ENCODE measurements around the gene TESK1. TPM values are rescaled to one million over a fixed set of nuclear protein-coding genes. Genes with fewer than 3 reads are reported as not detected.

The TESK1 gene
- total and polyA plus RNA-seq, 2 of the 8 experiments (the other 6 are each of a cell fraction or from before 2014, with no cell fraction given): 13.5 to 13.9 TPM

DNA sequence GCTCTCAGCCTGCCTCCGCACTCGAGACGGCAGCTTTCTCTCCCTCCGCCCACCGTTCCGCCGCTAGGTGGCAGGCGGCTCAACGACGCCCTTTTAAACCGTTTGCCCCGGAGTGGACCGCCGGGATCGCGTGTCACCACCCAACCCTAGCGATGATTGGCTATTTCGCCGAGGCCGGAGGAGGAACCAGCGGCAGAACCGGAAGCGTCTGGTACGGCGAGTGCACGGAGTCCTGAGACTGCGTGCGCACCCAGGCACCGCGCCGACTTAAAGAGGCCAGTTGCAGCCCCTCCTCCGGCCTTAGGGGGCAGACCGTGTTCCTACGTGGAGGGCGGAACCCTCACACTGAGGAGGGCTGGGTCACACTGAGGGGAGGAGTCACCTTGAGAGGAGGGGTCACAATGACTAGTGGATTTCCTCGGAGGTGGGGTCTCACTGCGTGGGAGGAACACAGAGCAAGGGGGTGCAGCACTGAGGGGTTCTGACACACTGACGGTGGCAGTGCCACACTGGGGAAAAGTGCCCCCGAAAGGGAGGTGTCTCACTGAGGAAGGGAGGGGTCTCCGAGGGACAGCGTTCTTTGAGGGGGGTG lies 980 bp upstream of the TESK1 start (continued):
- TF ChIP-seq EP300 (IDR thresholded peaks at IDR 0.05; ENCODE audit: borderline replicate concordance in 1 of 2, low read depth in 2 of 2, low read length in 2 of 2): no peak; a peak in 1 of 3 replicates
- TF ChIP-seq BACH1 (IDR thresholded peaks at IDR 0.05; ENCODE audit: low read length): peak; percentile 60
- TF ChIP-seq FOSL1 (IDR thresholded peaks at IDR 0.05; ENCODE audit: insufficient read depth, low read depth, low read length): no peak
- no peak for TF ChIP-seq CHD1 (IDR thresholded peaks at IDR 0.05; ENCODE audit: low read depth, low read length)
- TF ChIP-seq CBX8 (IDR thresholded peaks at IDR 0.05; ENCODE audit: borderline replicate concordance, low read depth, low read length): no peak
- peak; percentile 95 for TF ChIP-seq TBP (IDR thresholded peaks at IDR 0.05; ENCODE audit: low read depth, low read length)
- TF ChIP-seq TAF1 (IDR thresholded peaks at IDR 0.05; ENCODE audit: low read depth, low read length): peak; percentile 55; the same call in 1 of the 2 replicates
- TF ChIP-seq MAX (IDR thresholded peaks at IDR 0.05): peak; percentile 83
- TF ChIP-seq, protein P1, sequence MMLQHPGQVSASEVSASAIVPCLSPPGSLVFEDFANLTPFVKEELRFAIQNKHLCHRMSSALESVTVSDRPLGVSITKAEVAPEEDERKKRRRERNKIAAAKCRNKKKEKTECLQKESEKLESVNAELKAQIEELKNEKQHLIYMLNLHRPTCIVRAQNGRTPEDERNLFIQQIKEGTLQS (IDR thresholded peaks at IDR 0.05; ENCODE audit: insufficient read depth, low read depth, low read length): no peak
- no peak for TF ChIP-seq TEAD4 (IDR thresholded peaks at IDR 0.05; ENCODE audit: low read depth, low read length)
- TF ChIP-seq SIN3A (conservative IDR thresholded peaks at IDR 0.05 in 1 of 2, IDR thresholded peaks at IDR 0.05 in 1 of 2; ENCODE audit: low read depth in 1 of 2, low read length in 2 of 2): peak in 1 of 2 experiments; percentile 43; a peak in 1 of 4 replicates
- TF ChIP-seq BRCA1 (IDR thresholded peaks at IDR 0.05; ENCODE audit: low read depth, low read length): no peak
- peak; percentile 55 to 70 for TF ChIP-seq RAD21 (IDR thresholded peaks at IDR 0.05 in 1 of 2, conservative IDR thresholded peaks at IDR 0.05 in 1 of 2; ENCODE audit: low read depth in 2 of 2, low read length in 2 of 2)
- peak; percentile 84 for TF ChIP-seq CREB1 (IDR thresholded peaks at IDR 0.05)
- no peak for TF ChIP-seq SIRT6 (IDR thresholded peaks at IDR 0.05; ENCODE audit: low read length)
- no peak for TF ChIP-seq SUZ12 (IDR thresholded peaks at IDR 0.05; ENCODE audit: low read length)
